ENCODE measurements around the gene VPS13C.
"Not testable (repeated sequence)": the region's sequence is repeated elsewhere in the genome, so short reads cannot be mapped to it uniquely, and the experiment has no call there.

Gene VPS13C

DNA sequence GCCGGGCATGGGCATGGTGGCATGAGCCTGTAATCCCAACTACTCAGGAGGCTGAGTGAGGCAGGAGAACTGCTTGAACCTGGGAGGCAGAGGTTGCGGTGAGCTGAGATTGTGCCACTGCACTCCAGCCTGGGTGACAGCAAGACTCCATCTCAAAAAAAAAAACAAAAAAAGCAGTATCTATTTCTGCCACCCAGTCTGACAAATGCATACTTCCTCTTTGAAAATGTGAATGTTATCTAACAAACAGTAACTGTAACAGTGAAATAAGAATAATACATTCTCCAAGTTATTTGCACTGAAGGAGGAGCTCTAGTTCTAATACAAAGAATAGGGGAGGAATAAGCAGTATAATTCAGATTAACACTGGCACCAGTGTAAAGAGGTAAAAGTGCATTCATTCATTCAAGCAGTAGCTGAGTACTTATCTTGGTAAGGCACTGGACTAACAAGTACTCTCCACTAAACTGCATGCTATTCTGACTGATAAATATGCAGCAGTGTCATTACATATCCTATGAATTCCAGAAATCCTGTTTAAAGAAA is 12.9 kb downstream of the VPS13C start:
- no peak for DNase-seq (ENCODE audit: low spot score)

GRCh38 chr15:62046078-62046743 is 14.0 kb downstream of the VPS13C start:
- DNase-seq (ENCODE audit: low spot score) = no peak

DNA sequence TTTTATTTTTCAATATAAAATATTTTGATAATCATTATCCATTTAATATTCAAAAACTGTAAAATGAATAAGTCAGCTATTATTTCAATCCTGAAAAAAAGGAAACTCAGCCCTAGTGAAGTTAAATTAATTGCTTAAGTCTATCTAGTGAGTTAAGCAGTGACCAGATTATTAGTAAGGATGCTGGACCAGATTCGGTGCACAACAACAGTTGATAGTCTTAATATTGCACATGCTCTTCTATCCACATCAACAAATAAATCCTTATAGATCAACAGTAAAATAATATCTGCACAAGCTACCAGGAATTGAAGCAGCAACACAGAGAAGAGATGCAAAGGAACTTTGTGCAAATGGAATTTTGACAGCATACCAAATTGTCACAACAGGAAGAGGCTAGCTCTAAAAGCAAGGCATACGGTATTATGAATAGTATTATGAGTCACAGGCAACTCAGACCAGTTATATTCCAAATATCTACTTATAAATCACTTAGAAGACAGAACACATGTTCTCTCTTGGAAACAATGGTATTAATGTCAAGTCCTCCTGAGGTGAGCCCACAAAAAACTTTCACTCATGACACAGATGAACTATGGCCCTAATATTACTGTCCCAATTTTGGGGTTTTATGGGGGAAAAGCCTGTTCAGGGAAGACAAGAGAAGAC is 24.9 kb downstream of the VPS13C start:
- no peak for DNase-seq (ENCODE audit: low spot score)

GRCh38 chr15:62027916-62028315 is 32.3 kb downstream of the VPS13C start:
- DNase-seq (ENCODE audit: low spot score) = no peak

GRCh38 chr15:62027263-62027565 is 33.0 kb downstream of the VPS13C start:
- DNase-seq (ENCODE audit: low spot score) = no peak

DNA sequence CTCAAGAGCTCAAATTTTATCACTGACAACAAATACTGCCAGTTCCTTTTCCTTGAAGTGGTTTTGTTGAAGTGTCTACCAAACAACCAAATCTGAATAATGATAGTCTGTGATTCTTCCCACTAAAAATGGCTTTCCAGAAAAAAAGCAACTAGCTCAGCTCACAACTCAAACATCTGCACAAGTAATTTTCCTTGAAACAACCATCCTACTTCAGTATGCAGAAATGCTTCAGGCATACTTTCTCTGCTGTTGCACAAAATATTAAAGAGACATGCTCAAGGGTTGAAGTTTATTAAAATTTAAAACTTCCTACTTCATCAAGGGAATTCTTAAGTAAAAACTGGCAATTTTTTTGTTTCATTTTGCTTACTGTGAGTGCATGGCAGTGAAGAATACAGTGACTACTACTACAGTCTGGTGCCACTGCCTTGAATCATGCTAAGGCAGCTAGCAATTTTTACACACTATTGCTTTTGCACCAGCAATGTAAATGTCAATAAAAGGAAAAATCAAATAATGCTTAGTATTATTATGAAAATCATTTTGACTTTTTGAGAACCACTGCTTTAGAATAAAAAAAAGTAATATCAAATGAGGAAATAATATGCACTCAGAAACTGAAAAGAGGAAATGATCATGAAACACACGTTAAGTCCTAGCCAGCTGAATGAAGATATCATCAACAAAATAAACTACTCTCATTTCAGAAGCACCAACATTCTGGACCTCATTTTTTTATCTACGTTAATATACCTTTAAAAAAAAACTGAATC is 33.6 kb downstream of the VPS13C start:
- DNase-seq (ENCODE audit: low spot score) = no peak

DNA sequence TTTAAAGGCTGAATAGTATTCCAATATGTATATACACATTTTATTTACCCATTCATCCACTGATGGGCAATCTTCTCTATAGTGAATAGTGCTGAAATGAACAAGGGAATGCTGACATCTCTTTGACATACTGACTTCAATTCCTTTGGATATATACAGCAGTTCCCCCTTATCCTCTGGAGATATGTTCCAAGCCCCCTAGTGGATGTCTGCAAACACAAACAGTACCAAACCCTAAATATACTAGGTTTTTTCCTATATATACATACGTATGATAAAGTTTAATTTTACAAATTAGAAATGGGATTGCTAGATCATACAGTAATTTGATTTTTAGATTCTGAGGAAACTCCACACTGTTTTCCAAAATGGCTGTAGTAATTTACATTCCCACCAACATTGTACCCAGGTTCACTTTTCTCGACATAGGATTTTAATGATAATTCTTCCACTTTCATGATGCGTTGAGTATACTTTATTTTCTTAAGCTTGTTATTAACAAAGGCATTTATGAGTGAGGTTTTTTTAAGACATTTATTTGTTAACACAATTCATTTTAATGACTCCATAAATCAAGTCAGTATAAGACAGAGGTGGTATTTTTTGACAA is 38.2 kb downstream of the VPS13C start:
- DNase-seq (ENCODE audit: low spot score) = no peak

GRCh38 chr15:62020576-62021160 is 39.6 kb downstream of the VPS13C start:
- no peak for DNase-seq (ENCODE audit: low spot score)

DNA sequence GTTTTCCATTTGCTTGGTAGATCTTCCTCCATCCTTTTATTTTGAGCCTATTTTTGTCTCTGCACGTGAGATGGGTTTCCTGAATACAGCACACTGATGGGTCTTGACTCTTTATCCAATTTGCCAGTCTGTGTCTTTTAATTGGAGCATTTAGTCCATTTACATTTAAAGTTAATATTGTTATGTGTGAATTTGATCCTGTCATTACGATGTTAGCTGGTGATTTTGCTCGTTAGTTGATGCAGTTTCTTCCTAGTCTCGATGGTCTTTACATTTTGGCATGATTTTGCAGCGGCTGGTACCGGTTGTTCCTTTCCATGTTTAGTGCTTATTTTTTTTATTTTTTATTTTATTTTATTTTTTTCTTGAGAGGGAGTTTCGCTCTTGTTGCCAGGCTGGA is 54.9 kb downstream of the VPS13C start:
- DNase-seq (ENCODE audit: low spot score) = not testable (repeated sequence)

- DNase-seq (ENCODE audit: low spot score) = no peak
These were observed 62.5 kb downstream of the VPS13C start for GRCh38 chr15:61997786-61998185.

- DNase-seq (ENCODE audit: low spot score) = no peak
These were observed 64.1 kb downstream of the VPS13C start for GRCh38 chr15:61996056-61996635.

- DNase-seq (ENCODE audit: low spot score) = no peak
These were observed 66.0 kb downstream of the VPS13C start for GRCh38 chr15:61994216-61994615.

DNA sequence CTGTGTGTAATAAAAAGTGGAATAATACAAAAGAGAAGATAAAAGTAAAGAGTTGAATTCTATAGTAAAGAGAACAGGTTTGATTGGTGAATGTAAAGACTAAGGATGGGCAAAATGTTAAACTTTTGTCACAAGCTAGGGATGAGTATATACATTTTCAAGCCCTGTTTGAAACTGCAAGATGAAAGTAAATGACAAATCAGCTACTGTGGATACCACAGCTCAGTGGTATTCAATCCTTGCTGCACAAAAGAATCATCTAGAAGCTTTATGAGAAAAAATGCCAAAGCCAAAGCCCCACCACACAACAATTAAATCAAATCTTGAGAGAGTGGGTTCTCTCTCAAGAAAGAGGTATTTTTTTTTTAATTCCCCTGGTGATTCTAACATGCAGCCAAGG is 67.7 kb downstream of the VPS13C start:
- DNase-seq (ENCODE audit: low spot score) = no peak

DNA sequence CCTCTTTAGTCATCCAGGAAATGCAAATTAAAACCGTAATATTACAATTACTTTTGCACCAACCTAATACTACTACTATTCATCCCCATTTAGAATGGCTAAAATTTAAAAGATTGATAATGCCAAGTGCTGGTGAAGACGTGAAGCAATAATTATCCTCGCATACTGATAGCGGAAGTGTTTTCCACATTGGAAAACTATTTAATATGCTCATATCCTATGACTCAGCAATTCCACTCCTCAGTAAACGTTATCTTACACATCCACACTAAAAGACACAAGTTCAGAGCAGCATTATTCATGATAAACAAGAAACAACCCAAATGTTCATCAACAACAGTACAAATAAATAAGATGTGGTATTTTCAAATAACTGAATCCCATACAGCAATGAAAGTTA is 70.6 kb downstream of the VPS13C start:
- DNase-seq (ENCODE audit: low spot score) = no peak

GRCh38 chr15:61987824-61988223 is 72.4 kb downstream of the VPS13C start:
- no peak for DNase-seq (ENCODE audit: low spot score)

- DNase-seq (ENCODE audit: low spot score) = no peak
These were observed 77.2 kb downstream of the VPS13C start for GRCh38 chr15:61983081-61983480.

DNA sequence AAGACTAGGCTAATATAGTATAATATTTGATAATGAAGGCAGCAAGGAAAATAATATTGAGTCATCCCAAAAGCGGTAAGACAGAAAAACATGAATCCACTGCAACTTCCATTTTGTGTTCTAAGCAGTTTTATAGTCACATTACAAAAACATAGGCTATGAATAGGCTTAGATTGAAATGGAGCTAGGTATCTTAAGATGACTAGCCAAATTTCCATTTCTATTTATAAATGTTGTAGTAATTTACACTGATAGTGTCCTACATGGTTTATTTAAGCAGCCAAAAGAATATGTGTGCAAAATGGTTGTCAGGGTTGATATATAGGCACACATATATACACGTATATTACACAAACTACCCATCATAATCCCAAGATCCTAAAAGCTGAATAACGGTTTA is 82.0 kb downstream of the VPS13C start:
- DNase-seq (ENCODE audit: low spot score) = no peak

GRCh38 chr15:61974759-61975158 is 85.5 kb downstream of the VPS13C start:
- no peak for DNase-seq (ENCODE audit: low spot score)

DNA sequence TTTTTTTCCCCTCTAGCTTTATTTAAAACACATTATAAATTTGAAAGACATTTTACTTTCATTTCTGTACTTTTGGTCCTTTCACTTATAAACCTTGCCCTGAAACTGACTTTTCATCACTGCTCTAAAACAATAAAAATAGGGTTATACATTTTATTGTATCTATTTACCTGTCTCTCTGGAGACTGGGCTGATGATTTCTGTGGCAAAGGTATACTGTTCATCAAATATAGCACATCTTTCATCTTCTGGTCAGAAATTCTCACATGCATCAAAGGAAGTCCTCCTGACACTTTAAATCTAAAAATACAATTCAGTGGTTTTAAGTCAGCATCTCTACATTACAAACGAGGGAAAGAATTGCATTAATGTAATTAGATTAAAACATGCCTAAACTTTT is 86.1 kb downstream of the VPS13C start:
- no peak for DNase-seq (ENCODE audit: low spot score)

- no peak for DNase-seq (ENCODE audit: low spot score)
These were observed 108.3 kb downstream of the VPS13C start for GRCh38 chr15:61951949-61952348.

DNA sequence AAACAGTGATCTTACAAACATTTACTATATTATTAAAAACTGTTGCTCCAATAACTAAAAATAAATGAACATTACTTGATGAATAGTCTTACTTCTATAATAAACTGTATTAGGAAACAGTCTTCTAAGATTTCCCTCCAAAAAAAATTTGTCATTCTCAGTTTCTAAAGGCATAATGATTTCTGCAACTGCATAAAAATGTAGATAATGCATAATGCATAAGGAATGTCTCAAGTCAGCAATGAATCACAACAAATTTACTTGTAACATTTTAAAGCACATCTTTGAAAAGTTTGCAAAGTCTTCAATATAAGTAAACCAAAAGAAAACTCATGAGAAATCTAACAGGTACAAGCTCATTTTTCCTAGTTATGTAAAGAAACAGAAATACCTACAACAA is 113.5 kb downstream of the VPS13C start:
- DNase-seq (ENCODE audit: low spot score) = no peak

- DNase-seq (ENCODE audit: low spot score) = no peak
These were observed 116.3 kb downstream of the VPS13C start for GRCh38 chr15:61943992-61944391.
